ENCODE data around the gene ACTN1.

Gene ACTN1

GRCh38 chr14:68932231-68932630 is 46.9 kb downstream of the ACTN1 start:
- Mint-ChIP-seq H3K36me3 (no peaks in the 10 kb centered on the region), H3K4me3 (no peak overlapping the region), H3K9me3 (ENCODE audit: low read depth) (no peaks in the 10 kb centered on the region), H3K4me1 (ENCODE audit: low read depth) (peaks cover 84% of the 10 kb centered on the region), H3K27ac (peak overlapping the region; percentile 71), H3K27me3 (no peaks in the 10 kb centered on the region)

- Mint-ChIP-seq H3K27ac (peak overlapping the region; percentile 82), H3K27me3 (no peaks in the 10 kb centered on the region), H3K4me3 (no peak overlapping the region), H3K36me3 (peaks cover 5% of the 10 kb centered on the region), H3K9me3 (ENCODE audit: low read depth) (no peaks in the 10 kb centered on the region), H3K4me1 (ENCODE audit: low read depth) (peaks cover 83% of the 10 kb centered on the region)
Measured at GRCh38 chr14:68931474-68932051, 47.5 kb downstream of the ACTN1 start.

- Mint-ChIP-seq H3K27ac (peak overlapping the region; percentile 82), H3K4me3 (no peak overlapping the region)
Measured at GRCh38 chr14:68931063-68931462, 48.0 kb downstream of the ACTN1 start.

GRCh38 chr14:68929623-68930307 is 49.3 kb downstream of the ACTN1 start:
- Mint-ChIP-seq H3K4me1 (ENCODE audit: low read depth) (peaks cover 82% of the 10 kb centered on the region), H3K4me3 (peak overlapping the region; percentile 40), H3K36me3 (peaks cover 11% of the 10 kb centered on the region), H3K27ac (peak overlapping the region; percentile 78), H3K9me3 (ENCODE audit: low read depth) (no peaks in the 10 kb centered on the region), H3K27me3 (no peaks in the 10 kb centered on the region)

More at GRCh38 chr14:68931063-68931462, 48.0 kb downstream of the ACTN1 start:
- Mint-ChIP-seq H3K9me3 (ENCODE audit: low read depth) (no peaks in the 10 kb centered on the region), H3K36me3 (peaks cover 8% of the 10 kb centered on the region), H3K4me1 (ENCODE audit: low read depth) (peaks cover 84% of the 10 kb centered on the region), H3K27me3 (no peaks in the 10 kb centered on the region)

GRCh38 chr14:68928770-68929550 is 50.1 kb downstream of the ACTN1 start:
- Mint-ChIP-seq H3K27me3 (no peaks in the 10 kb centered on the region), H3K27ac (peak overlapping the region; percentile 94), H3K4me1 (ENCODE audit: low read depth) (peaks cover 82% of the 10 kb centered on the region), H3K36me3 (peaks cover 15% of the 10 kb centered on the region), H3K4me3 (peak overlapping the region; percentile 77), H3K9me3 (ENCODE audit: low read depth) (no peaks in the 10 kb centered on the region)

GRCh38 chr14:68927956-68928675 is 51.0 kb downstream of the ACTN1 start:
- peak overlapping the region; percentile 77 for H3K4me3 Mint-ChIP-seq
- H3K9me3 Mint-ChIP-seq (ENCODE audit: low read depth), result no peaks in the 10 kb centered on the region
- H3K36me3 Mint-ChIP-seq, result peaks cover 18% of the 10 kb centered on the region
- peak overlapping the region; percentile 94 for H3K27ac Mint-ChIP-seq
- H3K27me3 Mint-ChIP-seq, result no peaks in the 10 kb centered on the region
- peaks cover 84% of the 10 kb centered on the region for H3K4me1 Mint-ChIP-seq (ENCODE audit: low read depth)

GRCh38 chr14:68927089-68927488 is 52.0 kb downstream of the ACTN1 start:
- Mint-ChIP-seq H3K27me3 (no peaks in the 10 kb centered on the region), H3K4me1 (ENCODE audit: low read depth) (peaks cover 83% of the 10 kb centered on the region), H3K27ac (peak overlapping the region; percentile 75), H3K36me3 (peaks cover 18% of the 10 kb centered on the region), H3K9me3 (ENCODE audit: low read depth) (no peaks in the 10 kb centered on the region), H3K4me3 (no peak overlapping the region)

GRCh38 chr14:68926236-68926635 is 52.9 kb downstream of the ACTN1 start:
- Mint-ChIP-seq H3K27me3 (no peaks in the 10 kb centered on the region), H3K4me3 (no peak overlapping the region), H3K4me1 (ENCODE audit: low read depth) (peaks cover 81% of the 10 kb centered on the region), H3K36me3 (peaks cover 18% of the 10 kb centered on the region), H3K9me3 (ENCODE audit: low read depth) (no peaks in the 10 kb centered on the region), H3K27ac (peak overlapping the region; percentile 75)

- H3K9me3 Mint-ChIP-seq (ENCODE audit: low read depth), result no peaks in the 10 kb centered on the region
- H3K4me1 Mint-ChIP-seq (ENCODE audit: low read depth), result peaks cover 76% of the 10 kb centered on the region
- H3K27ac Mint-ChIP-seq, result no peak overlapping the region
- H3K4me3 Mint-ChIP-seq, result no peak overlapping the region
- H3K27me3 Mint-ChIP-seq, result no peaks in the 10 kb centered on the region
- H3K36me3 Mint-ChIP-seq, result peaks cover 18% of the 10 kb centered on the region
Measured at GRCh38 chr14:68925373-68925772, 53.7 kb downstream of the ACTN1 start.

GRCh38 chr14:68924186-68925158 is 54.6 kb downstream of the ACTN1 start:
- Mint-ChIP-seq H3K4me1 (ENCODE audit: low read depth) (peaks cover 78% of the 10 kb centered on the region), H3K4me3 (no peak overlapping the region), H3K9me3 (ENCODE audit: low read depth) (no peaks in the 10 kb centered on the region), H3K36me3 (peaks cover 18% of the 10 kb centered on the region), H3K27ac (peak overlapping the region; percentile 86), H3K27me3 (no peaks in the 10 kb centered on the region)

GRCh38 chr14:68922886-68923285 is 56.2 kb downstream of the ACTN1 start:
- H3K4me3 Mint-ChIP-seq, result peak overlapping the region; percentile 22
- peaks cover 18% of the 10 kb centered on the region for H3K36me3 Mint-ChIP-seq
- H3K27me3 Mint-ChIP-seq, result no peaks in the 10 kb centered on the region
- peaks cover 78% of the 10 kb centered on the region for H3K4me1 Mint-ChIP-seq (ENCODE audit: low read depth)
- no peaks in the 10 kb centered on the region for H3K9me3 Mint-ChIP-seq (ENCODE audit: low read depth)
- peak overlapping the region; percentile 87 for H3K27ac Mint-ChIP-seq

GRCh38 chr14:68922201-68922621 is 56.9 kb downstream of the ACTN1 start:
- Mint-ChIP-seq H3K36me3 (peaks cover 19% of the 10 kb centered on the region), H3K9me3 (ENCODE audit: low read depth) (no peaks in the 10 kb centered on the region), H3K27ac (no peak overlapping the region), H3K27me3 (no peaks in the 10 kb centered on the region), H3K4me3 (no peak overlapping the region), H3K4me1 (ENCODE audit: low read depth) (peaks cover 76% of the 10 kb centered on the region)

GRCh38 chr14:68921666-68922065 is 57.4 kb downstream of the ACTN1 start:
- Mint-ChIP-seq H3K4me3 (no peak overlapping the region), H3K27me3 (no peaks in the 10 kb centered on the region), H3K4me1 (ENCODE audit: low read depth) (peaks cover 77% of the 10 kb centered on the region), H3K27ac (peak overlapping the region; percentile 69), H3K36me3 (peaks cover 20% of the 10 kb centered on the region), H3K9me3 (ENCODE audit: low read depth) (no peaks in the 10 kb centered on the region)

- Mint-ChIP-seq H3K4me3 (no peak overlapping the region), H3K9me3 (ENCODE audit: low read depth) (no peaks in the 10 kb centered on the region), H3K4me1 (ENCODE audit: low read depth) (peaks cover 72% of the 10 kb centered on the region), H3K27me3 (no peaks in the 10 kb centered on the region), H3K27ac (peak overlapping the region; percentile 69), H3K36me3 (peaks cover 16% of the 10 kb centered on the region)
Measured at GRCh38 chr14:68921049-68921448, 58.1 kb downstream of the ACTN1 start.
